ENCODE measurements around the gene PRR33.

The PRR33 gene

DNA sequence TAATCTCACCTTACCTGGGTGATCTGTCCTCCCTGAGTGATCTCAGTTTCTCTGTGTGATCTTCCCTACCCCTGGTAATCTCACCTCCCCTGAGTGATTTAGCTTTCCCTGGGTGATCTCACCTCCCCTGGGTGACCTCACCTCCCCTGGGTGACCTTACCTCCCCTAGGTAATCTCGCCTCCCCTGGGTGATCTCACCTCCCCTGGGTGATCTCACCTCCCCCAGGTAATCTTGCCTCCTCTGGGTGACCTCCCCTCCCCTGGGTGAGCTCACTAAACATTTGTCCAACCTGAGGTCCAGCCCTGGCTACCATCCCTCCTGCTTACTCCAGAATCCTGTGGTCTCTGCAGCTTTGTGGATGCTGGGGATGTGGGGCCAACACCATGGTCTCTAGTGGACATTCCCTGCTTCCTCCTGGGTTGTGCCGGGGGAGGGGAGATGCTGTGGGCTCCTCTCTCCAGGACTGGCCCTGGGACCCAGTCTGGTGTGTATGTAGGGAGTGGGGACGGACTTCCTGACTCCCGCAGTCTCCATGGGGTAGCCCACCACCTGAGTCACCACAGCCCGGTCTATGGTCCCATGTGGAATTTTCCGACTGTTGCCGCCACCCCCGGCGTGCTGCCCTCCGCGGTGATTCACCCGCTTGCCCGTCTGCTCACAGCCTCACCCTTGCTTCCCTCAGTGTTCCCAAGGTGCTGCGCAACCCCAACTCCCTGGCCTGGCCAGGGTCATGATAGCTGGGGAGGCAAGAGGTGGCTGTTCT lies 28.9 kb downstream of the PRR33 start:
- no peak for DNase-seq (ENCODE audit: low spot score)

DNA sequence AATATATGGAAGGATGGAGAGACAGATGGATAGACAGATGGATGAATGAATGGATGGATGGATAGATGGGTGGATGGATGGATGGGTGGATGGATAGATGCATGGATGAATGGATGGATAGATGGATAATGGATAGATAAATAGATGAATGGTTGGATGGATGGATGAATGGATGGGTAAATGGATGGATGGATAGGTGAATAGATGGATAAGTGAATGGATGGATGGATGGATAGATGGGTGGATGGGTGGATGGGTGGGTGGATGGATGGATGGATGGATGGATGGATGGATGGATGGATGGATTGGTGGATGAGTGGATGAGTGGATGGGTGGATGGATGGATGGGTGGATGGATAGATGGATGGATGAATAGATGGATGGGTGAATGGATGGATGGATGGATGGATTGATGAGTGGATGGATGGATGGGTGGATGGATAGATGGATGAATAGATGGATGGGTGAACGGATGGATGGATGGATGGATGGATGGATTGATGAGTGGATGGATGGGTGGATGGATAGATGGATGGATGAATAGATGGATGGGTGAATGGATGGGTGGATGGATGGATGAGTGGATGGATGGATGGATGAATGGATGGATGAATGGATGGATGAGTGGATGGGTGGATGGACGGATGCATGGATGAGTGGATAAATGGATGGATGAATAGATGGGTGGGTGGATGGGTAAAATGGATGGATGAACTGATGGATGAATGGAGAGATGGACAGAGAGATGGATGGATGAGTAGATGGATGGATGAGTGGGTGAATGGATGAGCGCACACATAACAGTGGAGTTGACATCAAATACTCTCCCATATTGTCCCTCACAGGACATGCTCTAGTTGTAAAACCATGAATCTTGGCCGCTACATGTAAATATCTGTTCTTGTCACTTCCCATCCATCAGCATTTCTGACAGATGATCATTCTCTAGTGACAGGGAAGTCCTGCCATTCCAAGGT lies 30.0 kb downstream of the PRR33 start:
- no peak for DNase-seq (ENCODE audit: low spot score)

DNA sequence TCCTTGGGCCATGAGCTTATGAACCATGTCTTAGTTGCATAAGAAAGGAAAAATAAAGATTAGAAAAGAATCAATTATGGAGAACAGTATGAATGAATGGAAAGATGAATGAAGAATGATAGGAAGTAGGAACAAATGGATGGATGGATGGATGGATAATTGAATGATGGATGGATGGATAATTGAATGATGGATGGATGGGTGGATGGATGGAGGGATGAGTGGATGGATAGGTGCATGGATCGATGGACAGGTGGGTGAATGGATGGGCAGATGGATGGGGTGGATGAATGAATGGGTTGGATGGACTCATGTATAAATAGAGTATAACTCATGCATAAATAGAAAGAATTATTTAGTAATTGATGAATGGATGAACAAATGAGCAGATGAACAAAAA lies 31.6 kb downstream of the PRR33 start:
- no peak for DNase-seq (ENCODE audit: low spot score)

DNA sequence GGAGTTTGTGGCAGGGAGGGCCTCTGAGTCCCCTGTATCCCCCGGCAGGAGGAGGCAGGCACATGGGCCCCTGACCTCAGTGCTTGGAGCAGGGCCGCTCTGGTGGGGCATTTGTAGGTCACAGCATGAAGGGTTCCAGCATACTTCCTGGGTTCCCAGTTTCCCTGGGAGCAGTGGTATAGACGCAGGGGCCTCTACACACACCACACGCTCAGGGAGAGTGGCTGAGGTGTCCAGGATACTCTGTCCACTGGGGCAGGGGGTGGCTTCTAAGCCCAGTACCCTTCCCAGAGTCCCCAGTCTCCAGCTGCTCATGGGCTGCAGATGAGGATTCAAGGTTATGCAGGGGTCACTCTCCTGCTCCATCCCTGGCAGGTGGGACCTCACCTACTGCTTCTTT lies 32.7 kb downstream of the PRR33 start:
- no peak for DNase-seq (ENCODE audit: low spot score)

DNA sequence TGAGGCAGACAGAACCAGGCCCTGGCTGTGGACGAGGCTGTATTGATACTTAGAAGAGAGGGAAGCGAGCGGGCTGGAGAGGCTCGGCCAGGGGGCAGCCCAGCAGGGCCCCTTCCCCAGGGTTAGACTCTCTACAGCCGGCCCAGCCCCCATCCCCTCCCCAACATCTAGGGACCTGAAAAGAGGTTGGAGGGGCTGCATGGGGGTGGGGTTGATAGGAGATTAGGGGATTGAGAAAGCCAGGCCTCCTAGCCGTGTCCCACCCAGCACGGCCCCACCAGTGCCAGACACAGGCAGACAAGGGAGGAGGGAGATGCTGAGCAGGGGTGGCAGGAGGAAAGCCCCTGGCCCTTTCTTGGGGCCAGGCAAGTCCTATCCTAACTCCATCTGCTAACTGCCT lies 33.1 kb downstream of the PRR33 start:
- DNase-seq (ENCODE audit: low spot score): no peak

DNA sequence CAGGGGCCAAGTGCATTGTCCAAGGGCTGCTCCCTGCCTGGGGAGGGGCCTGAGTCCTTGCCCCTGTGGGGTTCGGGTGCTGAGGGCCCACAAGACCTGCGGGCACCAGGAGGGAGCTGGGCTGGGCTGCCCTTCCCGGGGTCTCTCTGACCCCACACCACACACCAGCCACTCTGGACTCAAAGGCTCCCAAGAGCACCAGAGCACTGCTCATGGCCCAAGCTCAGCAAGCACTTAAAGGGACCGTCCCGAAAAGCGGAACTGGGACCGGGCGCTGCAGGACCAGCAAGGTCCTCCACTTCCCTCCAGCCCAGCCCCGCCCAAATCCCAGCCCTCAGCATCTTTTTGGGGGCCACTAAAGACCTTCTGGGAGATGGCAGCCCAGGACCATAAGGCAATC lies 33.5 kb downstream of the PRR33 start:
- no peak for DNase-seq (ENCODE audit: low spot score)

DNA sequence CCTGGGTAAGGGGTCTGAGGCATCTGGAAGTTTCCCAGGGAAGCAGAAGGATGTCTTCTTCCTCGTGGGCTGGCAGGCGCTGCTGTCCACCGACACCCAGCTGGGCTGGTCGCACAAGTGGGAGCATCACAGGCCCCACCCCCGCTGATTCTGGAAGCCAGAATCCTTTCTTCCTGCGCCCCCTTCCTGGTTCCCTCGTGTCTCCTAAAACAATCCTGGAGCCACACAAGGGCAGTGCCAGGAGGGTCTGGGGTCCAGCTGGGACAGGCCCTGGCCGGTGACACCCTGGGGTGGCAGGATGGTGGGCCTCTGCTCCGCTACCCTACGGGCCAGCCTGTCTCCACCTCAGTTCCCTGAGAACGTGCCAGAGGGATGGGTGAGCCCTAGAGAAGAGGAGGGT lies 34.6 kb downstream of the PRR33 start:
- DNase-seq (ENCODE audit: low spot score): no peak

DNA sequence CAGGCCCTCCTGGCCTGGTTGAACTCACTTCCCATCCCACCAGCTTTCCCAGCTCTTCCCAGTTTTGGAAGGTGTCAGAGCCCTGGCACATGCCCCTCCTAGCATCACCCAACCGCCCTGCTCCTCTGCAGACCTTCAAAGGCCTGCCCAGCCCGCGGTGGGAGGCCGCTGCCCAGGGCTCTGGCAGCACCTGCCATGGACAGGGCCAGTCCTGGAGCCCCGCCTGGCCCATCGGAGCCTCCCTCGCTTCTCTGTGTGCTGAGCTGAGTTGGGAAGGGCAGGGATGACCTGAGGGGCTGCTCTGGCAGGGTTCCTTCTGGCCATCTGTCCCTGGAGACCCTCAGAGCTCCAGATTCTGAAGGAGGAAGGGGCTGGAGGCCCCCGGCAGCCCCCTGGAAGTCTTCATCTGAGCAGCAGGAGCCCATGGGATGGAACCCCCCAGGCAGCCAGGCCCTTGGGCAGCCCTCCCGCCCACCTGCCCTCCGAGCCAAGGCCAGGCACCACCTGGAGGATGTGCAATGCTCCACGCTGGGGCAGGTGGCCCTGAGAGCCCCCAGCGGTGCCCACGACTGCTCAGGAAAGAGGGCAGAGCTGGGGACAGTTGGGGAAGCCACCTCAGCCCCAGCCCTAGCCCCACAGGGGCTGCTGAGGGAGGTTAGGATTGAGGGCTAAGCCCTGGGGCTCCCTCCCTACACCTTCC lies 35.2 kb downstream of the PRR33 start:
- no peak for DNase-seq (ENCODE audit: low spot score)

DNA sequence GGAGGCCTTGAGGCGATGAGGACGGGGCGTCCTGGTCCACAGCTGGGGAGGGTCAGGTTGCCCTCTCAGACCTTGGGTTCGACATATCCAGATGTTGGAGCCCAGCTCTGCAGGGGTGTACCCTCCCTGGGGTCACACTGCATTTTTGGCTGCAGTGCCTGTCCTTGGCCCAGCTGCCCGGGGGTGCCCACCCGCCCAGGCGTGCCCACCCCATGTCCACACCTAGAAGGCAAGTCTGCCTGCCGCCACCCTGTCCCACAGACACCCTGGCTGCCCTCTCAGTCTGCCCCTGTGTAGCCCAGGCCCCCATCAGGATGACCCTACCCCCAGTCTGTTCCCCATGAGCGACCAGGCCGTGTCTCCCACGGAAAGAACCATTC lies 35.8 kb downstream of the PRR33 start:
- no peak for DNase-seq (ENCODE audit: low spot score)

DNA sequence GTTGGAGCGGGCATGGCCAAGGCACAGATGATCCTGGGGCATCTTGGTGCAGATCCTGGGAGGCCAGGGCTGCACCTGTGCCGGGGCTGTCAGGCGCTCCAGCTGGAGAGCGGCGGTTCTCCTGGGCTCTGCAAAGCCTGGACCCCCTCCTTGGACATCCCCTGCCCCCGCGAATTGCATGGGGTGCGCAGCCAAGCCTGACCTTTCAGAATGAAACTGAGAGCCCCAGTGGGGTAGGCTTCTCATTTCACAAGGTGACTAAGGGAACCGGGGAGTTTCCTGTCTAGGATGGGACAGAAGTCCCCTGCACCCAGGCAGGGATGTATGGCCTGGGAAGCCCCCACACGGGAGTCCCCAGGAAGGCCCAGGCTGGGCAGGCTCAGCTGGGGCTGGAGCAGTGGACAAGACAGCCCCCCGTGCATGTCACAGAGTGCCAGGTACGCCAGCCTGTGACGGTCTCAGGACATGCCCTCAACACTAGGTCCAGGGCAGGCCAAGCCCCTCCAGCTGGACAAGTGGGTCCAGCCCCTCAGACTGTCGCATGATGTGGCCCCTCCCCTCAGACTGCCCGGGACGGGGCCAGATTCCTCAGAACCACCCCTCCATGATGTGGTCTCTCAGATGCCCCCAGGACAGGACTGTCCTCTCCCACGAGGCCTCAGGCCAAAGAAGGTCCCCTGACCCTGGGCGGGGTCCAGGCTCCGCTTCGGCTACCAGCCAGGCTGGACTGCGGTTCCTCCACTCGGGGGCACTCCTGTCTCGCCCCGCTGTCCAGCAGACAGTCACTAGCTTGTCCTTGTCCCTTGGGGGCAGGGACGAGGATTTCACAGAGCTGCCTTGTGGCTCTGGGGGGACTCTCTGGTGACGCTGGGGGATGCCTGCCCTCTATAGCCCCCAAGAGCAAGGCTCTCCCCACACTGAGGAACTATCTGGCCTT lies 36.5 kb downstream of the PRR33 start:
- peak; percentile 57 for DNase-seq (ENCODE audit: low spot score)

DNA sequence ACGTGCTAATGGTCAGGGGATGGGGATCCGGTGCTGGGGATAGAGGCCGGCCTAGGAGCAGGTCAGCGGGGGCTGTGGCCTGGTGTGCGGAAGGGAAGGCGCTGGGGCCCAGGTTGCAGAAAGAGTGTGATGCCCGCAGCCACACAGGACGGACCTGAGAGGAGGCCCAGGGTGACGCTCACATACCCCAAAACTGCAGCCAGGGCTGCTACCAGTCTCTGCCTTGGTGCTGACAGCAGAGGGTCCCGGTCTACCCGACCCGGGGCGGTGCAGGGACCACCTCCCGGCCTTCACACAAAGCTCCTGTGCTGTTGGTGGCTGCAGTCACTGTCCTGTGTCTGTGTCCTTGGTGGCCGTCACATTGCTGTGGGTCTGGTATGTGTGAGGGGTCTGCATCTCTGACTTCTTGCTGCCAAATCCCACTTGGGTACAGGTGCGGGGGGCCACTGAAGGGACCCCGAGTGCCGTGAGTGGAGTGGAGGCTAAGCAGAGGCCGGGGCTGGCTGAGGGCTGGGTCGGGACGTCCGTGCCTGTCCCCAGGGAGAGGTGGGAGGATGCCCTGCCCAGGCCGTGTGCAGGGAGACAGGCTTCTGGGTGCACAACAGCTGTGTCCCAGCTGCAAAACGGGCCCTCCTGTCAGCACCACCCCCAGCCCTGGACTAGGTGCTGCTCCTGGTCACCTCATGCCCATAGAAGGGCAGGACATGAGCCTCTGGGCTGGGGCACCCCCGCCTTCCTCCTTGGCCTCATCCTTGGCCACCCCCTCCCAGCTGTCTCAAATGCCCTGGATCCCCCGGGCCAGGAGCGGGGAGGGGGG lies 37.4 kb downstream of the PRR33 start:
- DNase-seq (ENCODE audit: low spot score): peak; percentile 77

DNA sequence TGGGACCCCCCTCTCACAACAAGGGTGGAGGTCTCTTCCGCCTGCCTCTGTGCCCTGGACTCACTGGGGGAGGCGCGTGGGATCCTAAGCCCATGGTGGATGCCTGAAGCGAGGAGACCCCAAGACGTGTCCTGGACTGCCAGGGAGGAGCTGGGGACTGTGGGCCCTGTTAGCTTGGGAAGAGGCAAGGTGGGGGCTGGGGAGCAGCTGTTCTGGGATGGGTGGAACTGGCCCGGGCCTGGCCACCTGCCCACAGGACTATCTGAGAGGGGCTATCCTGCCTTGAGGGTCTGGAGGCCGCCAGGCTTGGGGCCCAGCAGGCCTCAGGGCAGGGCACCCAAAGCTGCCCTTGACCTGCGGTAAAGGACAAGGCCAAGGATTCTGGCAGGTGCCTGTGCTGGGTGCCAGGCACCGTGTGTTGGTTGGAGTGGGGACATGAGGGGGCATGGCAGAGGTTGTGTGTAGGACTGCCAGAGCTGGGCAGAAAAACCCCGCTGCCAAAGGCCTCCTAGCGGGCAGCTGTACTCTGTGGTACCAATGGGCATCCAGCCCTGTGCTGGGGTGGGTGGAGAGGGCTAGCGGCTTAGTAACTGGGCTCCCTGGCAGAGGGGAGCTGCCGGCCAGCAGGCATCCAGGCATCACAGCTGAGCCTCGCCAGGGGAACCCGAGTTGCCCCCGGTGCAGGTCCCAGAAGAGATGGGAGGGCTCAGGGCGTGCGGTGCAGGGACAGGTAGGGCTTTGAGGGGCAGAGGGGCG lies 38.1 kb downstream of the PRR33 start:
- DNase-seq (ENCODE audit: low spot score): peak; percentile 46

DNA sequence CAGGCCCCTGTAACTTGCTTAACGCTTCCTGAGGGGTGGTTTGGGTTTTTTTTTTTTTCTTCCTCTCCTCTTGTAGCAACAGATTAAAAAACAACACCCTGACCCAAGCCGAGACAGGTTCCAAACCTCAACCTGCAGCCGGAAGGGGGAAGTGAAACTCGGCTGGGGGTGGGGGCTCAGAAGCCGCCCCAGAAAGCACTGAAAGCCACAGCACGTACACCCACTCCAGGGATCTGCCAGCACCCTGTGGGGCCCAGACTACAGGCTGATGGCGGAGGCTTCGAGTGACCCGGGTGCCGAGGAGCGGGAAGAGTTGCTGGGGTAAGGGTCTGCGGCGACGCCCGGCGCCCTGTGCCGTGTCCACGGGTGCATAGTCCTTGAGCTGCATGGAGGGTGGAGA lies 38.8 kb downstream of the PRR33 start, which contains the start of gene LSP1:
Gene LSP1, plus strand, starts transcription at position 208 of the 400 bp plus-strand sequence. Its CDS starts 61 bp downstream, at position 269.
- peak; percentile 93 for DNase-seq (ENCODE audit: low spot score)

DNA sequence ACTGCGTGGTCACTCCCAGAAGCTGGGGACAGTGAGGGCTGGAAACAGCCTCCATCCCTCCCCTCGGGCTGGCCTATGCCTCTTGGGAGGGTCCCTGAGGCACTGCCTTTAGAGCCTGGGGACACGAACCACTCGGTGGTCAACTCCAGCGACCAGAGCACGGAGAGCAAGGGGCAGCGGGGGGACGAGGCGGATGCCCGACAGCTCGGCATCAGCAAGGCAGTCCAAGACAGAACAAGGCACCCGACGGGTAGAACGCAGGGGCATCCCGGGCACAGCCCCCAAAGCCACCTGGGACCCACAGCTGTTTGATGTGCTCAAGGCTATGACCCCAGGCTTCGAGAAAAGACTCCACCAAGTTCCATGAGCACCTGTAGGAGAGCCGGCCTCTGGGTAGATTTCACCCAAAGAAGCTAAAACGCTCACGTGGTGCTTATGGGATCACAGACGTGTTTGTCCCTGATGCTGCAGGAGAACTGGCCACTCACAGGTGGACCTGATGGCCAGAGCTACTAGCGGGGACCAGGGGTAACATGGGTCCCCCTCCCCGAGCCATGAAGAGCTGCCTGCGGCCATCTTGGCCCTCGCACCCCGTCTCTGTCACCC lies 39.3 kb downstream of the PRR33 start:
- DNase-seq (ENCODE audit: low spot score): no peak

DNA sequence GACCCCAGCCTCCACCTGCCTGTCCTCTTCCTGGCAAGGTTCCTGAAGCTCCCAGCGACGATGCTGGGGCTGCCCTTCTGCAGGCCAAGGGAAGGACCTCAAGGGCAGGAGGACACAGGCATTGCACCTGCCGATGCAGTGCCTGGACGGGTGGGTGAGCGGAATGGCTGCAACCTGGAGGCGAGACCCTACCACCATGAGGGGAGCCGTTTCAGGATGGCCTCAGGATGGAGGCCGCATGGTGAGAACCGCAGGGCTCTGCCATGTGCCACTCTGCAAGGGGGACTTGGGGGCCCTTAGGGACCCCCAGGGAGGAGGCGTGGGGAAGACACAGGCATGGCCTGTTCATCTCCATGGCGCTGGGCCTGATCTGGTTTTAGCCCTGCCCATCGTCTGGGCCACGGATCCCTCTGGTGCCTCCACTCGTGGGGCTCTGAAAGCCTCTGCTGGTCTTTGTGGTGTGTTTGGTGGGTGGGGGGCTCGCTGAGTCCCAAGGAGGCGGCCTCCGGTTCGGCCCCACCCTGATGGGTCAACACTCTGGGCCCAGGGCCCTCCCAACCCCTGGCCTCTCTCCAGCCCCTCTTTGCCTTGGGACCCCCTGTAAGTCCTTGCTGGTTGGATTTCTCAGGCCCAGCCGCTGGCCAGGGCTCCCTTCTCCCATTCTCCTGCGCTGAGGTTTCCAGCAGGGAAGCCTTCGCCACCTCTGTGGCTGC lies 40.1 kb downstream of the PRR33 start:
- no peak for DNase-seq (ENCODE audit: low spot score)

DNA sequence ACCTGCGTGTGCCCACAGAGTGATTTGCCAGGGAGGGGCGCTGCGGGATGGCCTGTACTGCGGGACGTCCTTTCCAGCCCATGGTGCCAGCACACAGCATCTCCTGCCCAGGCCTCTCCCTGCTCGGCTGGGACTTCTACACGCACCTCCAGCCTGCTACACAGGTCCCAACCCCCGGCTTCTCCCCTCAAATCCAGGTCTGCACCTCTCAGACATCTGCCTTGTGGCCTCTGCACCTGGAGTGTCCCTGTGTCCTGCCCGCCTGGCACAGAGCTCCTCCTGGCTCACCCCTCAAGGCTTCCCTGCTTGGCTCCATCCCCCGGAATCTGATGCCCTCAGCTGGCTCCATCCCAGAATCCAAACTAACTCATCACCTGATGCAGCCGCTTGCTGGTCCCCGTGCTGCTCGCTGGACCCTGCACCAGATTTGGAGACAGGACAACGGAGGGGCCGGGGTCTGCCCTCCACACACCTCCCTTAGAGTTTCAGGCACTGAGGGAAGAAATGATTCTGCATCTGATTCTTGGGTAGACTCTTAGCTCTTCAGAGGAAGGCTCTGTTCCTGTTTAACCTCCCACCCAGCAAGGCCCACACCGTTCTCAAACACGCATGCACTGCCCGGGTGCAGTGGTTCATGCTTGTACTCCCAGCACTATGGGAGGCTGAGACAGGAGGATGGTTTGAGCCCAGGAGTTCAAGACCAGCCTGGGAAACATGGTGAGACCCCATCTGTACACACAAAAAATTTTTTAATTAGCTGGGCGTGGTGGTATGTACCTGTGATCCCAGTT lies 42.9 kb downstream of the PRR33 start:
- DNase-seq (ENCODE audit: low spot score): no peak

DNA sequence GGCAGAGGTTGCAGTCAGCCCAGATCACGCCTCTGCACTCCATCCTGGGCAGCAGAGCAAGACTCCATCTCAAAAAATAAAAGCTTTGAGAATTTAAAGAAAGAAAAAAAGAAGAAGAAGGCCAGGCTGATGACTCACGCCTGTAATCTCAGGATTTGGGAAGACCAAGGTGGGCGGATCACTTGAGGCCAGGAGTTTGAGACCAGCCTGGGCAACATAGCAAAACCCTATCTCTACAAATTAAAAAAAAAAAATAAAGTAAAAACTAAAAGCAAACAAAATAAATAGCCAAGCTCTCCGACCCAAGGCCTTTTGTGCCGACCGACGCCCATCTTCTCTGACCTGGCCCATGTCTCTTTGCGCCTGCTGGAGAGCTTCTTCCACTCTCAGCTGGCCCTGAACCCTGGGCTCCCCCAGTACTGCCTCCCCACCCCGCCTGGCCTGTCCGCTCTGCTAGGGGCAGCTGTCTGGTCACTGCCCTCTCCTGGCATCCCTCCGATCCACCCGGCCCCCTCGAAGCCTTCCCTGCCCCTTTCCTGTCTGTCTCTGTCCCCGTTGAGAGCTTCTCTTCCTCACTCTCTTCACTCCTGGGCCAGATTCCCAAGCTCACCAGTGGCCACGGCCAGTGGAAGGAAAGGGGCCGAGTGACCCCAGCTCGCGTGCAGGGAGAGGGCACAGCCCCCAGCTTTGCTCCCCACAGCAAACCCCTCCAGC lies 43.6 kb downstream of the PRR33 start:
- no peak for DNase-seq (ENCODE audit: low spot score)
